ENCODE data around the gene DEPDC5. TPM values are rescaled to one million over a fixed set of nuclear protein-coding genes. Genes with fewer than 3 reads are reported as not detected.
A peak's percentile ranks its signal among the peaks of the same experiment; 100 is the strongest.

Gene DEPDC5
- total and polyA plus RNA-seq, 2 donors: 9.3 to 33.1 TPM

- Histone ChIP-seq H3K36me3 (ENCODE audit: insufficient read depth) (no peaks in the 10 kb centered on the region), H3K4me1 (ENCODE audit: insufficient read depth) (no peaks in the 10 kb centered on the region), H3K4me3 (ENCODE audit: low read depth, low read length) (peak overlapping the region; percentile 89), H3K27ac (ENCODE audit: low read depth) (peak overlapping the region; percentile 93)
- WGBS: under 1% methylated on average over 76 of the region's 76 CpGs
- DNase-seq (ENCODE audit: extremely low spot score): no peak
These were observed 191.1 kb downstream of the DEPDC5 start for GRCh38 chr22:31944700-31945442.

GRCh38 chr22:31945443-31945855 is 191.6 kb downstream of the DEPDC5 start:
- Histone ChIP-seq H3K4me1 (ENCODE audit: insufficient read depth) (no peaks in the 10 kb centered on the region), H3K27ac (ENCODE audit: low read depth) (no peak overlapping the region), H3K4me3 (ENCODE audit: low read depth, low read length) (peak overlapping the region; percentile 89), H3K36me3 (ENCODE audit: insufficient read depth) (no peaks in the 10 kb centered on the region)
- DNase-seq (ENCODE audit: extremely low spot score): no peak
- WGBS: 4% methylated on average over 15 of the region's 15 CpGs

- no peaks in the 10 kb centered on the region for H3K4me1 ChIP-seq (ENCODE audit: insufficient read depth)
- H3K4me3 ChIP-seq (ENCODE audit: low read depth, low read length): no peak overlapping the region
- DNase-seq (ENCODE audit: extremely low spot score): no peak
- no peaks in the 10 kb centered on the region for H3K36me3 ChIP-seq (ENCODE audit: insufficient read depth)
- WGBS: 32% methylated on average over 8 of the region's 8 CpGs
- peak overlapping the region; percentile 0 for H3K27ac ChIP-seq (ENCODE audit: low read depth)
These were observed 192.3 kb downstream of the DEPDC5 start for GRCh38 chr22:31945971-31946680.

GRCh38 chr22:31947296-31947695 is 193.5 kb downstream of the DEPDC5 start:
- Histone ChIP-seq H3K36me3 (ENCODE audit: insufficient read depth) (no peaks in the 10 kb centered on the region), H3K27ac (ENCODE audit: low read depth) (no peak overlapping the region), H3K4me3 (ENCODE audit: low read depth, low read length) (no peak overlapping the region), H3K4me1 (ENCODE audit: insufficient read depth) (peaks cover 2% of the 10 kb centered on the region)
- no peak for DNase-seq (ENCODE audit: extremely low spot score)
- 35% methylated on average over 2 of the region's 2 CpGs for WGBS

GRCh38 chr22:31948002-31948401 is 194.2 kb downstream of the DEPDC5 start:
- no peak overlapping the region for H3K27ac ChIP-seq (ENCODE audit: low read depth)
- no peak overlapping the region for H3K4me3 ChIP-seq (ENCODE audit: low read depth, low read length)
- no peak for DNase-seq (ENCODE audit: extremely low spot score)
- H3K4me1 ChIP-seq (ENCODE audit: insufficient read depth): peaks cover 2% of the 10 kb centered on the region
- 68% methylated on average over 8 of the region's 8 CpGs for WGBS
- no peaks in the 10 kb centered on the region for H3K36me3 ChIP-seq (ENCODE audit: insufficient read depth)

GRCh38 chr22:31950226-31950625 is 196.4 kb downstream of the DEPDC5 start:
- WGBS: 48% methylated on average over 4 of the region's 4 CpGs
- no peak overlapping the region for H3K4me3 ChIP-seq (ENCODE audit: low read depth, low read length)
- peaks cover 2% of the 10 kb centered on the region for H3K4me1 ChIP-seq (ENCODE audit: insufficient read depth)
- no peaks in the 10 kb centered on the region for H3K36me3 ChIP-seq (ENCODE audit: insufficient read depth)
- no peak overlapping the region for H3K27ac ChIP-seq (ENCODE audit: low read depth)
- DNase-seq (ENCODE audit: extremely low spot score): no peak

- 68% methylated on average over 8 of the region's 8 CpGs for WGBS
- no peak overlapping the region for H3K27ac ChIP-seq (ENCODE audit: low read depth)
- H3K36me3 ChIP-seq (ENCODE audit: insufficient read depth): no peaks in the 10 kb centered on the region
- H3K4me1 ChIP-seq (ENCODE audit: insufficient read depth): peaks cover 2% of the 10 kb centered on the region
- H3K4me3 ChIP-seq (ENCODE audit: low read depth, low read length): no peak overlapping the region
- no peak for DNase-seq (ENCODE audit: extremely low spot score)
These were observed 197.6 kb downstream of the DEPDC5 start for GRCh38 chr22:31951194-31952093.

- H3K4me1 ChIP-seq (ENCODE audit: insufficient read depth): peaks cover 2% of the 10 kb centered on the region
- no peaks in the 10 kb centered on the region for H3K36me3 ChIP-seq (ENCODE audit: insufficient read depth)
- WGBS: 71% methylated on average over 2 of the region's 2 CpGs
- H3K4me3 ChIP-seq (ENCODE audit: low read depth, low read length): no peak overlapping the region
- H3K27ac ChIP-seq (ENCODE audit: low read depth): no peak overlapping the region
- no peak for DNase-seq (ENCODE audit: extremely low spot score)
These were observed 198.2 kb downstream of the DEPDC5 start for GRCh38 chr22:31952094-31952401.

- H3K27ac ChIP-seq (ENCODE audit: low read depth): no peak overlapping the region
These were observed 198.7 kb downstream of the DEPDC5 start for GRCh38 chr22:31952472-31952871.

GRCh38 chr22:31953261-31953660 is 199.4 kb downstream of the DEPDC5 start:
- Histone ChIP-seq H3K4me3 (ENCODE audit: low read depth, low read length) (no peak overlapping the region), H3K4me1 (ENCODE audit: insufficient read depth) (peaks cover 2% of the 10 kb centered on the region), H3K36me3 (ENCODE audit: insufficient read depth) (no peaks in the 10 kb centered on the region), H3K27ac (ENCODE audit: low read depth) (no peak overlapping the region)
- DNase-seq (ENCODE audit: extremely low spot score): no peak
- 74% methylated on average over 3 of the region's 3 CpGs for WGBS

More at GRCh38 chr22:31952472-31952871, 198.7 kb downstream of the DEPDC5 start:
- peaks cover 2% of the 10 kb centered on the region for H3K4me1 ChIP-seq (ENCODE audit: insufficient read depth)
- no peak overlapping the region for H3K4me3 ChIP-seq (ENCODE audit: low read depth, low read length)
- no peak for DNase-seq (ENCODE audit: extremely low spot score)
- H3K36me3 ChIP-seq (ENCODE audit: insufficient read depth): no peaks in the 10 kb centered on the region
- WGBS: 15% methylated on average over 2 of the region's 2 CpGs

- WGBS: 79% methylated on average over 11 of the region's 11 CpGs
- no peak overlapping the region for H3K4me3 ChIP-seq (ENCODE audit: low read depth, low read length)
- H3K36me3 ChIP-seq (ENCODE audit: insufficient read depth): no peaks in the 10 kb centered on the region
- peaks cover 2% of the 10 kb centered on the region for H3K4me1 ChIP-seq (ENCODE audit: insufficient read depth)
- H3K27ac ChIP-seq (ENCODE audit: low read depth): no peak overlapping the region
- no peak for DNase-seq (ENCODE audit: extremely low spot score)
These were observed 201.0 kb downstream of the DEPDC5 start for GRCh38 chr22:31954535-31955523.

- H3K4me3 ChIP-seq (ENCODE audit: low read depth, low read length): no peak overlapping the region
- WGBS: 95% methylated on average over 12 of the region's 12 CpGs
- no peak overlapping the region for H3K27ac ChIP-seq (ENCODE audit: low read depth)
- no peaks in the 10 kb centered on the region for H3K36me3 ChIP-seq (ENCODE audit: insufficient read depth)
- peaks cover 2% of the 10 kb centered on the region for H3K4me1 ChIP-seq (ENCODE audit: insufficient read depth)
- no peak for DNase-seq (ENCODE audit: extremely low spot score)
These were observed 202.5 kb downstream of the DEPDC5 start for GRCh38 chr22:31956360-31956759.
